HepG2 (cell line): ENCODE results near the gene CRIM1. TPM values are rescaled to one million over a fixed set of nuclear protein-coding genes. Genes with fewer than 3 reads are reported as not detected.

Source experiments
- AHR ChIP-seq: IDR thresholded peaks from 2 replicates; pipeline ENCODE4 v1.6.1; 2018; ENCODE audit warnings: missing genetic modification reagents, missing compliant biosample characterization
- CBX1 ChIP-seq: IDR thresholded peaks from one replicate; pipeline ENCODE4 v1.6.1; 2016; ENCODE audit warnings: antibody characterized with exemption, low read depth
- DMTF1 ChIP-seq: sonication (generic); formaldehyde crosslinking; IDR thresholded peaks from 2 replicates; pipeline ENCODE4 v1.4.0; 2020; ENCODE audit warnings: mild to moderate bottlenecking, missing genetic modification reagents
- ELF3 ChIP-seq: IDR thresholded peaks from 2 replicates; pipeline ENCODE4 v1.6.1; 2016; ENCODE audit warnings: missing genetic modification reagents, missing compliant biosample characterization
- ESRRA ChIP-seq: sonication (generic); formaldehyde crosslinking; IDR thresholded peaks from 2 replicates; pipeline ENCODE4 v1.5.1; 2020; ENCODE audit warnings: mild to moderate bottlenecking, low read depth, missing genetic modification reagents
- HDAC2 ChIP-seq: sonication (generic); formaldehyde crosslinking; IDR thresholded peaks from 2 replicates; pipeline ENCODE4 v1.4.0; 2020; ENCODE audit warnings: missing genetic modification reagents
- HNRNPK ChIP-seq: fragments of 200-400 bp; formaldehyde crosslinking; IDR thresholded peaks from 2 replicates; pipeline ENCODE4 v1.6.1; 2018; ENCODE audit warnings: low read length, low read depth, moderate library complexity, mild to moderate bottlenecking; ENCODE audit not compliant: poor library complexity, severe bottlenecking
- KLF9 ChIP-seq: IDR thresholded peaks from 2 replicates; pipeline ENCODE4 v1.6.1; 2016; ENCODE audit warnings: low read depth
- MED1 ChIP-seq: sonication (generic); formaldehyde crosslinking; IDR thresholded peaks from 2 replicates; pipeline ENCODE4 v1.4.0; 2020; ENCODE audit warnings: missing genetic modification reagents
- MEIS2 ChIP-seq: sonication (generic); formaldehyde crosslinking; IDR thresholded peaks from 2 replicates; pipeline ENCODE4 v1.9.0; 2021; ENCODE audit warnings: mild to moderate bottlenecking, missing genetic modification reagents
- NFKB2 ChIP-seq: sonication (generic); formaldehyde crosslinking; IDR thresholded peaks from 2 replicates; pipeline ENCODE4 v1.4.0; 2020; ENCODE audit warnings: missing genetic modification reagents, borderline replicate concordance
- PRMT3 ChIP-seq: sonication (generic); formaldehyde crosslinking; IDR thresholded peaks from 2 replicates; pipeline ENCODE4 v1.8.1; 2022; ENCODE audit warnings: low read depth, mild to moderate bottlenecking, moderate library complexity, missing genetic modification reagents, borderline replicate concordance
- ZNF180 ChIP-seq: sonication (generic); formaldehyde crosslinking; IDR thresholded peaks from 2 replicates; pipeline ENCODE4 v1.4.0; 2020; ENCODE audit warnings: low read depth, missing genetic modification reagents, borderline replicate concordance
- ZNF30 ChIP-seq: sonication (generic); formaldehyde crosslinking; IDR thresholded peaks from 2 replicates; pipeline ENCODE4 v1.5.0; 2020; ENCODE audit warnings: mild to moderate bottlenecking, missing genetic modification reagents
- ZSCAN31 ChIP-seq: sonication (generic); formaldehyde crosslinking; IDR thresholded peaks from 2 replicates; pipeline ENCODE4 v1.5.0; 2020; ENCODE audit warnings: low read depth, mild to moderate bottlenecking, missing genetic modification reagents
- polyA plus RNA-seq, 8 experiments: library from polyadenylated mRNA; depleted of rRNA in 3 of 8; stranded (reverse) in 7 of 8; unstranded in 1 of 8; fragments of >200 nt; fragmentation: Illumina TruSeq in 4 of 8; extraction: Trizol in 4 of 8; gene quantifications; 2 replicates each; pipeline versions ENCODE4 v1.2.1 to v1.2.3, GENCODE V29; 2011 to 2016; ENCODE audit warnings: low read depth in 4 of 8, missing spikeins in 1 of 8, mixed read lengths in 1 of 8; ENCODE audit not compliant: insufficient read depth in 1 of 8
- total RNA-seq, 5 experiments: library from RNA; depleted of rRNA; stranded (reverse); fragments of >200 nt; fragmentation: Illumina TruSeq; extraction: Trizol; gene quantifications; 2 replicates each; pipeline ENCODE4 v1.2.3, GENCODE V29; 2016; ENCODE audit warnings: low read depth in 1 of 5
- TF ChIP-seq, protein P1 (sequence below): sonication (generic); formaldehyde crosslinking; conservative IDR thresholded peaks from 2 replicates; pipeline ENCODE4 v1.4.0; 2020; ENCODE audit warnings: missing genetic modification reagents
- TF ChIP-seq, protein P2 (sequence below): sonication (generic); formaldehyde crosslinking; IDR thresholded peaks from 2 replicates; pipeline ENCODE4 v1.9.0; 2021; ENCODE audit warnings: missing genetic modification reagents, borderline replicate concordance
- TF ChIP-seq, protein P3 (sequence below): sonication (generic); formaldehyde crosslinking; IDR thresholded peaks from 2 replicates; pipeline ENCODE4 v1.5.0; 2020; ENCODE audit warnings: missing genetic modification reagents
- TF ChIP-seq, protein P4 (sequence below): sonication (generic); formaldehyde crosslinking; conservative IDR thresholded peaks from 2 replicates; pipeline ENCODE4 v1.4.0; 2020; ENCODE audit warnings: missing genetic modification reagents

CRIM1 gene
- total and polyA plus RNA-seq, 2 of the 13 experiments (the other 11 are each of a cell fraction or from before 2014, with no cell fraction given): 39.1 to 69.9 TPM

DNA sequence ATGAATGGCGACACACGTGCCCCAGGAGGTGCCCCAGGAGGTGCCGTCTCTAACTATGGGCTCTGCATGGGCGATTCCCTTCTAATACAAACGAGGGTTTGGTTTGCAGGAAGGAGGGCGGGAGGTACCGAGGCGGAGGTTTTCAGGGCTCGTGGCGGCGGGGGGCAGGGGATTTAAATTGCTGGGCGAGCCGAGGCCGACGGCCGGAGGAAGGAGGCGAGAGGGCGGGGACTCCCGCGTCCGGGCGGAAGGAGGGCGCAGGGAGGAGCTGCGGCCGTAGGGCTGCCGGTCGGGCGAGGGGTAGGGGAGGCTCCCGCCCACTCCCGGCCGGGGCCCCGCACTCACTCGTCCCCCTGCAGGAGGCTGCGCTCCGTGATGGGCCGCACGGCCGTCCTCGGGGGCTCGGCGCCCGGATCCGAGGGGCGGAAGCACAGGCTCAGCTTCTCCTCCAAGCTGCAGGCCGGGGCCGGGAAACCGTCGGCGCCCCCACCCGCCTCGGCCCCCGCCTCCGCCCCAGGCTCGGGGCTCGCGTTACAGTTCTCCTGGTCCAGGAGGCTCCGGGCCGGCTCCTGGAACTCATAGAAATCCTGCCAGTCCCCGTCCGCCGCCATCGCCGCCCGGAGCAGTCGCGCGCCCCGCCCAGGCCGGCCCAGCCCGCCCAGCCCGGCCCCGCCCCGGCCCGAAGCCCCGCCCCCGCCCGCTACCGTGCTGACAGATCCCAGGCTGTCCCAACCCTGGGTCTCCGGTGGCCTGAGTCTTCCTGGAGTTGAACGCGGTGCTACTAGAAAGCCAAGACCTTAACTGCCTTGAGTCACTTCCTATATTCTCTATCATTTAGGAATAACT is 242.2 kb downstream of the CRIM1 start, which contains the start of gene FEZ2 (continued):
- TF ChIP-seq ZNF180 (CRISPR knock-in tag): no peak
- TF ChIP-seq, protein P1, sequence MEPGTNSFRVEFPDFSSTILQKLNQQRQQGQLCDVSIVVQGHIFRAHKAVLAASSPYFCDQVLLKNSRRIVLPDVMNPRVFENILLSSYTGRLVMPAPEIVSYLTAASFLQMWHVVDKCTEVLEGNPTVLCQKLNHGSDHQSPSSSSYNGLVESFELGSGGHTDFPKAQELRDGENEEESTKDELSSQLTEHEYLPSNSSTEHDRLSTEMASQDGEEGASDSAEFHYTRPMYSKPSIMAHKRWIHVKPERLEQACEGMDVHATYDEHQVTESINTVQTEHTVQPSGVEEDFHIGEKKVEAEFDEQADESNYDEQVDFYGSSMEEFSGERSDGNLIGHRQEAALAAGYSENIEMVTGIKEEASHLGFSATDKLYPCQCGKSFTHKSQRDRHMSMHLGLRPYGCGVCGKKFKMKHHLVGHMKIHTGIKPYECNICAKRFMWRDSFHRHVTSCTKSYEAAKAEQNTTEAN: no peak
- TF ChIP-seq ZNF30 (CRISPR knock-in tag): no peak
- peak; percentile 65; the same call in 1 of the 2 replicates for TF ChIP-seq ZSCAN31 (CRISPR knock-in tag)
- TF ChIP-seq DMTF1: no peak
- TF ChIP-seq, protein P2, sequence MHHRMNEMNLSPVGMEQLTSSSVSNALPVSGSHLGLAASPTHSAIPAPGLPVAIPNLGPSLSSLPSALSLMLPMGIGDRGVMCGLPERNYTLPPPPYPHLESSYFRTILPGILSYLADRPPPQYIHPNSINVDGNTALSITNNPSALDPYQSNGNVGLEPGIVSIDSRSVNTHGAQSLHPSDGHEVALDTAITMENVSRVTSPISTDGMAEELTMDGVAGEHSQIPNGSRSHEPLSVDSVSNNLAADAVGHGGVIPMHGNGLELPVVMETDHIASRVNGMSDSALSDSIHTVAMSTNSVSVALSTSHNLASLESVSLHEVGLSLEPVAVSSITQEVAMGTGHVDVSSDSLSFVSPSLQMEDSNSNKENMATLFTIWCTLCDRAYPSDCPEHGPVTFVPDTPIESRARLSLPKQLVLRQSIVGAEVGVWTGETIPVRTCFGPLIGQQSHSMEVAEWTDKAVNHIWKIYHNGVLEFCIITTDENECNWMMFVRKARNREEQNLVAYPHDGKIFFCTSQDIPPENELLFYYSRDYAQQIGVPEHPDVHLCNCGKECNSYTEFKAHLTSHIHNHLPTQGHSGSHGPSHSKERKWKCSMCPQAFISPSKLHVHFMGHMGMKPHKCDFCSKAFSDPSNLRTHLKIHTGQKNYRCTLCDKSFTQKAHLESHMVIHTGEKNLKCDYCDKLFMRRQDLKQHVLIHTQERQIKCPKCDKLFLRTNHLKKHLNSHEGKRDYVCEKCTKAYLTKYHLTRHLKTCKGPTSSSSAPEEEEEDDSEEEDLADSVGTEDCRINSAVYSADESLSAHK (CRISPR knock-in tag): no peak
- TF ChIP-seq ELF3 (CRISPR knock-in tag): peak; percentile 66
- no peak for TF ChIP-seq CBX1
- no peak for TF ChIP-seq KLF9 (CRISPR knock-in tag)
- peak; percentile 52; the same call in 1 of the 2 replicates for TF ChIP-seq HDAC2 (CRISPR knock-in tag)
- no peak for TF ChIP-seq ESRRA (CRISPR knock-in tag)
- no peak for TF ChIP-seq MED1 (CRISPR knock-in tag)
- TF ChIP-seq, protein P3, sequence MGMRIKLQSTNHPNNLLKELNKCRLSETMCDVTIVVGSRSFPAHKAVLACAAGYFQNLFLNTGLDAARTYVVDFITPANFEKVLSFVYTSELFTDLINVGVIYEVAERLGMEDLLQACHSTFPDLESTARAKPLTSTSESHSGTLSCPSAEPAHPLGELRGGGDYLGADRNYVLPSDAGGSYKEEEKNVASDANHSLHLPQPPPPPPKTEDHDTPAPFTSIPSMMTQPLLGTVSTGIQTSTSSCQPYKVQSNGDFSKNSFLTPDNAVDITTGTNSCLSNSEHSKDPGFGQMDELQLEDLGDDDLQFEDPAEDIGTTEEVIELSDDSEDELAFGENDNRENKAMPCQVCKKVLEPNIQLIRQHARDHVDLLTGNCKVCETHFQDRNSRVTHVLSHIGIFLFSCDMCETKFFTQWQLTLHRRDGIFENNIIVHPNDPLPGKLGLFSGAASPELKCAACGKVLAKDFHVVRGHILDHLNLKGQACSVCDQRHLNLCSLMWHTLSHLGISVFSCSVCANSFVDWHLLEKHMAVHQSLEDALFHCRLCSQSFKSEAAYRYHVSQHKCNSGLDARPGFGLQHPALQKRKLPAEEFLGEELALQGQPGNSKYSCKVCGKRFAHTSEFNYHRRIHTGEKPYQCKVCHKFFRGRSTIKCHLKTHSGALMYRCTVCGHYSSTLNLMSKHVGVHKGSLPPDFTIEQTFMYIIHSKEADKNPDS (CRISPR knock-in tag): no peak
- no peak; the same call in 1 of the 2 replicates for TF ChIP-seq NFKB2 (CRISPR knock-in tag)
- TF ChIP-seq AHR: peak; percentile 87
- no peak for TF ChIP-seq PRMT3 (CRISPR knock-in tag)
- 0 out of 2 replicates have a peak, but pooled peaks have one; percentile 12 for TF ChIP-seq MEIS2 (CRISPR knock-in tag)
- peak; percentile 80 for TF ChIP-seq HNRNPK
- TF ChIP-seq, protein P4, sequence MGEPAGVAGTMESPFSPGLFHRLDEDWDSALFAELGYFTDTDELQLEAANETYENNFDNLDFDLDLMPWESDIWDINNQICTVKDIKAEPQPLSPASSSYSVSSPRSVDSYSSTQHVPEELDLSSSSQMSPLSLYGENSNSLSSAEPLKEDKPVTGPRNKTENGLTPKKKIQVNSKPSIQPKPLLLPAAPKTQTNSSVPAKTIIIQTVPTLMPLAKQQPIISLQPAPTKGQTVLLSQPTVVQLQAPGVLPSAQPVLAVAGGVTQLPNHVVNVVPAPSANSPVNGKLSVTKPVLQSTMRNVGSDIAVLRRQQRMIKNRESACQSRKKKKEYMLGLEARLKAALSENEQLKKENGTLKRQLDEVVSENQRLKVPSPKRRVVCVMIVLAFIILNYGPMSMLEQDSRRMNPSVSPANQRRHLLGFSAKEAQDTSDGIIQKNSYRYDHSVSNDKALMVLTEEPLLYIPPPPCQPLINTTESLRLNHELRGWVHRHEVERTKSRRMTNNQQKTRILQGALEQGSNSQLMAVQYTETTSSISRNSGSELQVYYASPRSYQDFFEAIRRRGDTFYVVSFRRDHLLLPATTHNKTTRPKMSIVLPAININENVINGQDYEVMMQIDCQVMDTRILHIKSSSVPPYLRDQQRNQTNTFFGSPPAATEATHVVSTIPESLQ (CRISPR knock-in tag): no peak
